Cardiac fibroblast (primary cell): ENCODE measurements around the gene NAT10.
A peak's percentile ranks its signal among the peaks of the same experiment; 100 is the strongest.

Source experiments
- DNase-seq, 2 donors: peaks; one replicate each; pipeline versions ENCODE4 v3.0.0 to v3.0.0-alpha.2; 2010; ENCODE audit warnings: low read depth in 2 of 2
- H3K4me3 ChIP-seq, 2 donors: replicated peaks in 1 of 2; 1 replicate in 1 of 2; 2 replicates in 1 of 2; pipeline ENCODE4 v1.5.1; 2011; ENCODE audit warnings: low read depth in 2 of 2, low read length in 2 of 2, mild to moderate bottlenecking in 2 of 2, moderate library complexity in 1 of 2
- CTCF ChIP-seq: IDR thresholded peaks from one replicate; pipeline ENCODE4 v1.5.1; 2011; ENCODE audit warnings: low read depth, mild to moderate bottlenecking, low read length, inconsistent platforms

NAT10 gene

GRCh38 chr11:34147581-34147980 lies 42.2 kb downstream of the NAT10 start:
- DNase-seq: no peak
- H3K4me3 ChIP-seq: no peak overlapping the region
- no peak for TF ChIP-seq CTCF

GRCh38 chr11:34148504-34149165 lies 43.2 kb downstream of the NAT10 start:
- TF ChIP-seq CTCF: no peak
- no peak overlapping the region for H3K4me3 ChIP-seq
- no peak for DNase-seq

DNA sequence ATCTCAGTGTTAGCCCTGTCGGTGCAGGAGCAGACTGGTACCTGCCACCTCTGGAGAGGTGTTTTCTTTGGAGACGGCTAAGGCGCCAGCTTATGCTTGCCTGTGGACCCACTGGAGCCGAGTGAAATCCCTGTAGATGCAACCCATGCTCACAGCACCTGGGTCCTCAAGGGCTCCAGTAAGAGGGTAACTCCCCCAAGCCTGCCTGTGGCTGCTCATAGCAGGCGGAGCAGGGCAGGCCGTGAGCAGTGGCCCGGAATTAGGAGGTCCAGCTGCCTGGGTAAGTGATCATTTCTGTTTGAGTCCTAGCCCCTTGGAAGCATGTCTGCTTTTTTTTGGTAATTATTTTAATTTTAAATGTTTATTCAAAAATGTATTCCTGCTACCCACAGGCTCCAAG lies 43.8 kb downstream of the NAT10 start:
- DNase-seq: no peak
- no peak for TF ChIP-seq CTCF
- no peak overlapping the region for H3K4me3 ChIP-seq

DNA sequence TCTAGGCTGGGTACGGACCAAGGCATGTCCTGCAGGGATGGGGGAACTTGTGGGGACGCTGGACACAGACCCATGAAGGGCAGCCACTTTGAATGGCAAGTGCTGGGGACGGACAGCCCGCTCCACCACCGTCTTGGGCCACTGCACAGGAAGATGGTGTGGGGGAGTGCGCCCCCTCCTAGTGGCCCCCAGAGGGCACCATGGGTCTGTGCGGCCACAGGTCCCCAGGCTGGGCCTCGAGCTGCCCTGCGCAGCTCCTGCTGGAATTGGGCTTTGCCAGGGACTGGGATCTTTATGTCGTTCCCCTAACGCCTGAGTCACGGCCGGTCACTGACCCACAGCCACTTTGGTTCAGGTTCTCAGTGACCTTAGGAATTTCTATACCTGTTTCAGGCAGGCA lies 44.4 kb downstream of the NAT10 start:
- peak; percentile 40 for TF ChIP-seq CTCF
- H3K4me3 ChIP-seq: no peak overlapping the region
- peak; percentile 11 to 27 for DNase-seq

DNA sequence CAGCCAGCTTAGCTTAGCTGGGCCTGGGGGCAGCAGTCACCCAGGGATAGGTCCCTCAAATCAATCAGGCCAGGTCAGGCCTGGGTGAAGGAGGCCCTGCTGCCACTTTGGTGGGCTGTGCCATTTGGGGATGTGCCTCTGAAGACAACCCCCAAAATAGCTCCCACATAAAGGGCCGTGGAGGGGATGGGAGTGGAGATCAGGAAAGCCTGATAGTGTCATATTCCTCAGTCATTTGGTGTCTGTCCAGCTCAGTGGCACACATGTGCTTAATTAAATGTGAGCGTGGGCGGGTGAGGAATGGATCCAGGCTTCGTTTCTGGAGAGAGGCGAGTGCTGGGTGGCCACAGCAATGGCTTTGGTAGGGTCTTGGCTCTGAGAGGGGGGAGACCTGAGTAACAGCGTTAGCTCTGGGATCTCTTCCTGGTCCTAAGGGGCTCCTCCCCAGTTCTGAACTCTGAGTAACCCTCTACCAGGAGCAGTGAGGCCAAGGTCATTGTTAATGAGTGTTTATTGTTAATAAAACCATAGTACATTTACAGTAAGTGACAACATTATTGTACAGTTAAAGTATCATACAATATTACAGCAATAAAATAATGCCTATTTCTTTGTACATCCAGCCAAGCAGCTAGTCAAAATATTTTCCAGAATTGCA lies 45.2 kb downstream of the NAT10 start:
- DNase-seq: peak in 1 of 2 donors; percentile 8
- no peak overlapping the region for H3K4me3 ChIP-seq
- TF ChIP-seq CTCF: no peak

DNA sequence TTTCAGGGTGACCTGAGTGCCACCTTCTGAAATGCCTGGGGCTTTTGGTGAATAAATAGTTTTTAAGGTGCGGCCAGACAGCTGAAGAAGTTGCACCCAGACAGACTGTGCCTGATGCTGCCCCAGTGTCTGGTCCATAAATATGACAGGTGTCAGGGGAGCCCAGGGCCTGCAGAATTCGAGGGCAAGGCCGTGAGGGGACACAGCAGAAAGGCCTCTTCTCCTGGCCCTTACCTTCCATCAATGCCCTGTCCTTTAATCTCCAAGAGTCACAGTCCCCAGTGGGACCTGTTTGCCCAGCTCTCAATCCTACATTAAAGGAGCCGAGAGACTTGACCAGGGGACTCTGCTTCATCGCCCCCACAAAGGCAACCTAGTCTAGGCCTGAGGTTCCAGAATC lies 45.7 kb downstream of the NAT10 start:
- TF ChIP-seq CTCF: no peak
- H3K4me3 ChIP-seq: no peak overlapping the region
- no peak for DNase-seq
